Sigmoid colon (tissue), 4 donors: ENCODE data around the gene TMEM92.

Experiments
- EP300 ChIP-seq, 4 donors: sonication (generic); formaldehyde crosslinking; IDR thresholded peaks; one replicate each; pipeline ENCODE4 v1.6.1; 2017; ENCODE audit warnings: antibody characterized with exemption in 4 of 4
- POLR2A ChIP-seq, 2 donors: fragments of 450-650 bp; IDR thresholded peaks; one replicate each; pipeline ENCODE4 v1.6.1; 2016; ENCODE audit warnings: antibody characterized with exemption in 2 of 2, mild to moderate bottlenecking in 2 of 2, moderate library complexity in 2 of 2
- POLR2AphosphoS5 ChIP-seq, 4 donors: sonication (generic); formaldehyde crosslinking; IDR thresholded peaks; one replicate each; pipeline ENCODE4 v1.6.1; 2017; ENCODE audit warnings: antibody characterized with exemption in 4 of 4
- TF ChIP-seq, protein P1 (sequence below), 4 experiments: fragments of 450-650 bp in 3 of 4; fragments of 200-600 bp in 1 of 4; IDR thresholded peaks; one replicate each; pipeline ENCODE4 v1.5.1; 2016 to 2019; ENCODE audit warnings: antibody characterized with exemption in 4 of 4, mild to moderate bottlenecking in 3 of 4, moderate library complexity in 2 of 4

DNA sequence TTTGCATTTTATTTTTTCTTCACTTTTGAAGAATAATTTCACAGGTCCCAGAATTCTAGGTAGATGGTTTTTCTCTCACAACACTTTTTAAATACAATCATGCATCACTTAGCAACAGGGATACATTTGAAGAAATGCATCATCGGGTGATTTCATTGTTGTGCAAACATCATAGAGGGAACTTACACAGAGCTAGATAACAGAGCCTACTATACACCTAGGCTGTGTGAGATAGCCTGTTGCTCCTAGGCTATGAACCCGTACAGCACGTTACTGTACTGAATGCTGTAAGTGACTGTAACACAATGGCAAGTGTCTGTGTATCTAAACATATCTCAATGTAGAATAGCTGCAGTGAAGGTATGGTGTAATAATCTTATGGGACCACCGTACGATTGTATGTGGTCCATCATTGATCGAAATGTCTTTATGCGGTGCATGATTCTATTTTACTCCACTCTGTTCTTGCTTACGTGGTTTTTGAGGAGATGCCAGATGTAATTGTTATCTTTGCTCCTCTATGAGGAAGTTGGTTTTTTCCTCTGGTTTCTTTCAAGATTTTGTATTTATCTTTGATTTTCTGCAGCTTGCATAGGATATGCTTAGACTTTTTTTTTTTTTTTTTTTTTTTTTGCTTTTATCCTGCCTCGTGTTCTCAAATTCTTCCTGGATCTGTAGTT lies 35.5 kb upstream of the TMEM92 start:
- TF ChIP-seq, protein P1, sequence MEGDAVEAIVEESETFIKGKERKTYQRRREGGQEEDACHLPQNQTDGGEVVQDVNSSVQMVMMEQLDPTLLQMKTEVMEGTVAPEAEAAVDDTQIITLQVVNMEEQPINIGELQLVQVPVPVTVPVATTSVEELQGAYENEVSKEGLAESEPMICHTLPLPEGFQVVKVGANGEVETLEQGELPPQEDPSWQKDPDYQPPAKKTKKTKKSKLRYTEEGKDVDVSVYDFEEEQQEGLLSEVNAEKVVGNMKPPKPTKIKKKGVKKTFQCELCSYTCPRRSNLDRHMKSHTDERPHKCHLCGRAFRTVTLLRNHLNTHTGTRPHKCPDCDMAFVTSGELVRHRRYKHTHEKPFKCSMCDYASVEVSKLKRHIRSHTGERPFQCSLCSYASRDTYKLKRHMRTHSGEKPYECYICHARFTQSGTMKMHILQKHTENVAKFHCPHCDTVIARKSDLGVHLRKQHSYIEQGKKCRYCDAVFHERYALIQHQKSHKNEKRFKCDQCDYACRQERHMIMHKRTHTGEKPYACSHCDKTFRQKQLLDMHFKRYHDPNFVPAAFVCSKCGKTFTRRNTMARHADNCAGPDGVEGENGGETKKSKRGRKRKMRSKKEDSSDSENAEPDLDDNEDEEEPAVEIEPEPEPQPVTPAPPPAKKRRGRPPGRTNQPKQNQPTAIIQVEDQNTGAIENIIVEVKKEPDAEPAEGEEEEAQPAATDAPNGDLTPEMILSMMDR (IDR thresholded peaks at IDR 0.05) = no peak
- TF ChIP-seq POLR2A (IDR thresholded peaks at IDR 0.05) (no peak), POLR2AphosphoS5 (IDR thresholded peaks at IDR 0.05) (no peak), EP300 (IDR thresholded peaks at IDR 0.05) (no peak)
